ENCODE measurements around the gene OCA2.

The OCA2 gene

GRCh38 chr15:28021281-28022039, 77.7 kb downstream of the OCA2 start:
- Histone ChIP-seq H3K36me3 (ENCODE audit: insufficient read depth, low read length) (no peaks in the 10 kb centered on the region), H3K9me3 (ENCODE audit: insufficient read depth, low read depth, low read length) (no peaks in the 10 kb centered on the region), H3K9ac (ENCODE audit: low read depth, low read length, poor library complexity, severe bottlenecking) (no peak overlapping the region), H3F3A (ENCODE audit: low read depth) (no peaks in the 10 kb centered on the region), H3K4me1 (ENCODE audit: insufficient read depth, low read length, poor library complexity, severe bottlenecking) (no peaks in the 10 kb centered on the region), H3K4me2 (ENCODE audit: low read depth, low read length, poor library complexity, severe bottlenecking) (no peak overlapping the region), H3K79me2 (ENCODE audit: insufficient read depth, low read length) (no peaks in the 10 kb centered on the region), H2AFZ (ENCODE audit: low read length) (no peak overlapping the region), H3K4me3 (ENCODE audit: low read length, poor library complexity, severe bottlenecking) (no peak overlapping the region), H3K27me3 (ENCODE audit: insufficient read depth, low read length, poor library complexity, severe bottlenecking) (no peaks in the 10 kb centered on the region), H3K9me2 (replicated peaks; ENCODE audit: low read depth, low read length) (no peaks in the 10 kb centered on the region), H4K20me1 (ENCODE audit: insufficient read depth, low read length, poor library complexity, severe bottlenecking) (no peaks in the 10 kb centered on the region)
- TF ChIP-seq CTCF (conservative IDR thresholded peaks at IDR 0.05; ENCODE audit: low read length) (peak; percentile 62), EZH2phosphoT487 (IDR thresholded peaks at IDR 0.05; ENCODE audit: borderline replicate concordance) (no peak)

- no peaks in the 10 kb centered on the region for H3K9me3 ChIP-seq (ENCODE audit: insufficient read depth, low read depth, low read length)
- no peaks in the 10 kb centered on the region for H3K27me3 ChIP-seq (ENCODE audit: insufficient read depth, low read length, poor library complexity, severe bottlenecking)
- H2AFZ ChIP-seq (ENCODE audit: low read length) = no peak overlapping the region
- no peaks in the 10 kb centered on the region for H3F3A ChIP-seq (ENCODE audit: low read depth)
- H3K9me2 ChIP-seq (replicated peaks; ENCODE audit: low read depth, low read length) = no peaks in the 10 kb centered on the region
- H3K9ac ChIP-seq (ENCODE audit: low read depth, low read length, poor library complexity, severe bottlenecking) = no peak overlapping the region
- H3K4me3 ChIP-seq (ENCODE audit: low read length, poor library complexity, severe bottlenecking) = no peak overlapping the region
- no peaks in the 10 kb centered on the region for H3K36me3 ChIP-seq (ENCODE audit: insufficient read depth, low read length)
- H3K4me1 ChIP-seq (ENCODE audit: insufficient read depth, low read length, poor library complexity, severe bottlenecking) = no peaks in the 10 kb centered on the region
- no peaks in the 10 kb centered on the region for H4K20me1 ChIP-seq (ENCODE audit: insufficient read depth, low read length, poor library complexity, severe bottlenecking)
- no peak overlapping the region for H3K4me2 ChIP-seq (ENCODE audit: low read depth, low read length, poor library complexity, severe bottlenecking)
- TF ChIP-seq EZH2phosphoT487 (IDR thresholded peaks at IDR 0.05; ENCODE audit: borderline replicate concordance) = no peak
- TF ChIP-seq CTCF (conservative IDR thresholded peaks at IDR 0.05; ENCODE audit: low read length) = no peak
- H3K79me2 ChIP-seq (ENCODE audit: insufficient read depth, low read length) = no peaks in the 10 kb centered on the region
These were observed 78.5 kb downstream of the OCA2 start for GRCh38 chr15:28020644-28021043.

- no peak overlapping the region for H3K4me2 ChIP-seq (ENCODE audit: low read depth, low read length, poor library complexity, severe bottlenecking)
- no peak overlapping the region for H3K9ac ChIP-seq (ENCODE audit: low read depth, low read length, poor library complexity, severe bottlenecking)
- TF ChIP-seq CTCF (conservative IDR thresholded peaks at IDR 0.05; ENCODE audit: low read length) = no peak
- TF ChIP-seq EZH2phosphoT487 (IDR thresholded peaks at IDR 0.05; ENCODE audit: borderline replicate concordance) = no peak
- H3F3A ChIP-seq (ENCODE audit: low read depth) = no peaks in the 10 kb centered on the region
- no peaks in the 10 kb centered on the region for H3K9me3 ChIP-seq (ENCODE audit: insufficient read depth, low read depth, low read length)
- no peaks in the 10 kb centered on the region for H3K27me3 ChIP-seq (ENCODE audit: insufficient read depth, low read length, poor library complexity, severe bottlenecking)
- H3K4me3 ChIP-seq (ENCODE audit: low read length, poor library complexity, severe bottlenecking) = no peak overlapping the region
- no peaks in the 10 kb centered on the region for H3K4me1 ChIP-seq (ENCODE audit: insufficient read depth, low read length, poor library complexity, severe bottlenecking)
- H4K20me1 ChIP-seq (ENCODE audit: insufficient read depth, low read length, poor library complexity, severe bottlenecking) = no peaks in the 10 kb centered on the region
- H3K9me2 ChIP-seq (replicated peaks; ENCODE audit: low read depth, low read length) = no peaks in the 10 kb centered on the region
- H3K79me2 ChIP-seq (ENCODE audit: insufficient read depth, low read length) = no peaks in the 10 kb centered on the region
- H2AFZ ChIP-seq (ENCODE audit: low read length) = no peak overlapping the region
- no peaks in the 10 kb centered on the region for H3K36me3 ChIP-seq (ENCODE audit: insufficient read depth, low read length)
These were observed 79.4 kb downstream of the OCA2 start for GRCh38 chr15:28019594-28020309.

Data from Loucy (cell line).